Fibroblast of skin of right quadriceps (primary cell): ENCODE data around the gene PIK3R5.

Experiments
- DNase-seq: peaks from one replicate; pipeline ENCODE4 v3.0.0-alpha.2; 2013

PIK3R5 gene

DNA sequence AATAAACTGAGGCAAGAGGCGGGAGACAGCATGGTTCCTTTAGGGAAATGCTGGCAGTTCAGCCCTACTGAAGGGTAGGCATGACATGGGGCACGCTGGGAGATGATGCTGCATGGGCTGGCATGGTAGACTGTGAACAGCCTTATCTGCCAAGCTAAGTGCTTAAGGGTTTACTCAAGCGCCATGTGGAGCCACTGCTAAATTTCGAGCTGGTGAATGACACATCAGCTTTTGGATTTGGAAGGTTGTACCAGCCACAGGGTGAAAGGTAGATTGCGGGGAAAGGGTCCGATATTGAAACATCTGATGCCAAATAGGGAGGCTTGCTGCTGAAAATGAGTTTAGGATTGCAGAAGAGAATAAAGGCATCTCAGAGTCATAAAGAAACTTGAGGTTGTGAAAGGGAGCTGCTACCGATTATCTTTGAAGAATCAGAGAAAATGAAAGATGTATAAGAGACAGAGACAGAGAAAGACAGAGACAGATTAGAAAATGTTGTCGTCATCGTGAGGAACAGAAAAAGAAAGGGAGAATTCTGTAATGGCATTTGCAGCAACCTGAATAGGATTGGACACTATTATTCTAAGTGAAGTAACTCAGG is 16.3 kb downstream of the PIK3R5 start:
- DNase-seq: no peak

DNA sequence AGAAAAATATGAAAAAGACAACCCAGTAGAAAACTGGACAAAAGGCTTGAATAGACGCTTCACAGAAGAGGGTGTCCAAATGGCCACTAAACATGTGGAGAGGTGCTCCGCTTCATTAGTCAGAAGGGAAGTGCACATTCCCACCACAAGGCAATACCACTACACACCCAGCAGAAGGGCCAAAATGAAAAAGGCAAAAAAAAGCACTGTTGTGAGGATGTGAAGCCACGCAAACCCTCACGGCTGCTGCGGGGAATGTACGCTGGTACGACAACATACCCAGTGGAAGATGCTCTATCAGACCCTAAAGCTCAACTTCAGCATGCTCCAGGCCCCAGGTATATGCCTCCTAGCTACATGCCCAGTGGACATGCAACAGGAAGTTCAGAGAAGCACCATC is 17.0 kb downstream of the PIK3R5 start:
- DNase-seq: no peak

DNA sequence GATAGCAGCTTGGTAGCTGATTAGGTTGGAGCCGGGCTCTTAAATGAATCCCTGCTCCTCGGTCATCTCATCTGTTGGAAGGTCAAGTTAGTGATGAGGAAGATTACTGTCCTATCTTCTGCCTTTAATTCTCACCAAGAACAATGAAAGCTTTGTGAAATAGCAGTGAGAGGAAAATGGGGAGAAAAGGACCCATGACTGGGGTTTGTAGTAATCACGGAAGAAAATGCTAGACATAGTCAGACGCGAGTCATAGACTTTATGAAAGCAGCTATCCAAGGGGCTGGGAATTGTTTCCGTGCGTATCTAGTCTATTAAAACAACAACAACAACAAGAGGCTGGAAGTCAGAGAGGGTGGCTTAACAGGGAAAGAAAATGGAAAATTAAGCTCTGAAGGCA is 18.3 kb downstream of the PIK3R5 start:
- no peak for DNase-seq

DNA sequence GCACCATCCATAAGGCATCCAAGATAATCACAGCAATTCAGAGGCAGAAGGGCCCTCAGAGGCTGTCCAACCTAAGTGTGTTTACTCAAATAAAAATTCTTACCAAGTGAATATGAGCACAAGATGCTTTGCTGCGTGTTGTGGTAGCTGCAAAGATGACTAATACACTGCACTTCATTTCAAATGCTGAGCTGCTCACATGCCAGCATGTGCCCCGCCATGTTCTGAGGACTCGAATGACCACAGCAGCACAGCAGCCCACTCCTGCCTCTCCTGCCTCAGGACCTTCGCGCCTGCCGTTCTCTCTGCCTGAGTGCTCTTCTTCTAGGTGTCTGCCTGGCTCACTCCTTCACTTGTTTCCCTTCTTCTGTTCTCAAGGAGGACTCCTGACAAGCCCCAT is 19.0 kb downstream of the PIK3R5 start:
- DNase-seq: peak; percentile 25

DNA sequence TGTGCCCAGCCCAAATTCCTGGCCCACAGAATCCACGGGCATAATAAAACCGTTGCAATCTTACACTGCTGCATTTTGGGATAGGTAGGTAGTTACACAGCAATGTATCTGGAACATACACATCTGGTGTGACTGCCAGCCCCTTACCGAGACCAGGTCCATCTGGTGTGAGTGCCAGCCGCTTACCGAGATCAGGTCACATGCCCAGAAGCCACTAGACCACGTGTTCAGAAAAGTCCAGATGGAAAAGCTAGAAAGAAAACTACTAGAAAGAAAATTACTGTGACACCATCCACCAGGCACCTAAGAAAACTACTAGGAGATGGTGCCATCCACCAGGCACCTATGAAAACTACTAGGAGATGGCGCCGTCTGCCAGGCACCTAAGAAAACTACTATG is 19.4 kb downstream of the PIK3R5 start:
- DNase-seq: no peak

DNA sequence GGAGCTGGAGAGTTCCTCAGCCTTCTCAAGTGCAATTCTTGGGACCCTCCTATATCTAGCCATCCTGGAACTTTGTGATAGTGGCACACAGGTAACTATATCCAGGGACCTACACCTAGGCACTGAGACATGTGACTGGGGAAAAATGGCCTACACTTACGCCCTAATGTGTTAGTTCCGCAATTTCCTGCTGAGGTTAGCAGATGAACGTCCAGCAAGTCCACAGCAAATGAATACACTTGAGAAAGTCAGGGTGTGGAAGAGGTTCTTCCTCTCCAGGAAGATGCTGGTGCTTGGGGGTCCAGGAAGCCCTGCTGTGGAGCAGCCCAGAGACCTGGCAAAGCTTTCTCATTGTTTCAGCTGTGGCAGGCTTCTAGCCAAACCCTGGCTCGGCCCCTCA is 20.8 kb downstream of the PIK3R5 start:
- DNase-seq: no peak

DNA sequence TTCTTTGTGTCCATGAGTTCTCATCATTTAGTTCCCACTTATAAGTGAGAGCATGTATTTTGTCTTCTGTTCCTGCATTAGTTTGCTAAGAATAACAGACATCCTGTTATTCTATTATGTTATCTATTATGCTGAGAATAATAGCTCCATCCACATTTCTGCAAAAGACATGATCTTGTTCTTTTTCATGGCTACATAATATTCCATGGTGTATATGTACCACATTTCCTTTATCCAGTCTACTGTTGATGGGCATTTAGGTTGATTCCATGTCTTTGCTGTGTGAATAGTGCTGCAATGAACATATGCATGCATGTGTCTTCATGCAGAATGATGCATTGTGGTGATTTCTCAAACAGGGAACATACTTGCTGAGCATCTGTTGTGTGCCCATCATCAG is 21.4 kb downstream of the PIK3R5 start:
- DNase-seq: no peak

DNA sequence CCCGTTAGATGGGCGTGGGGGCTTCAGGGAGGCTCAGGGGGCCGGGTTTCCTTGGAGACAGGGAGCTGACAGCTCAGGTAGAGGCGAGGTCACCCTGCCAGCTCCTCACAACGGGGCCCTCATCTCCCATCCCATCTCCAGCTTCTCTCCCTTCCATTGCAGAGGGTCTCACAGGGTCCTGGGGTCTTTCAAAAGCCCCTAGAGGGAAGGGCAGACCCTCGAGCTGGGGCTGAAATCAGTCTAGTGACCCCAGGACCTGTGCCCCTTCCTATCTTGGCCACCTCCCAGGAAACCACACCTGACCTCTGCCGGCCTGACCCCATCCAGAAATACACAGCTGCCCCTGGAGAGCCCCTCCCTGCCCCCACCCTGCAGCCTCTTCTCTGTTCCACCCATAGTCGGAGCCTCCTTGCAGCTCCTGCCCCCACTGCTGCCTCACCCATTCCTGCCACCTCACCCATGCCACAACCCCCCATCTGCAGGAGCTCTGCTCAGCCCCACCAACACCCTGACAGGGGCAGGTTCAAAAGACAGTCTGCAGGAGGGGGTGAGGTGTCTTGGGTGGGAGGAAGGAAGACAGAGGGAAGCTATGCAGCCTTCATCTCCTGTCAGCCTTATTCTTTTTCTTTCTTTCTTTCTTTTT is 23.4 kb downstream of the PIK3R5 start:
- no peak for DNase-seq

DNA sequence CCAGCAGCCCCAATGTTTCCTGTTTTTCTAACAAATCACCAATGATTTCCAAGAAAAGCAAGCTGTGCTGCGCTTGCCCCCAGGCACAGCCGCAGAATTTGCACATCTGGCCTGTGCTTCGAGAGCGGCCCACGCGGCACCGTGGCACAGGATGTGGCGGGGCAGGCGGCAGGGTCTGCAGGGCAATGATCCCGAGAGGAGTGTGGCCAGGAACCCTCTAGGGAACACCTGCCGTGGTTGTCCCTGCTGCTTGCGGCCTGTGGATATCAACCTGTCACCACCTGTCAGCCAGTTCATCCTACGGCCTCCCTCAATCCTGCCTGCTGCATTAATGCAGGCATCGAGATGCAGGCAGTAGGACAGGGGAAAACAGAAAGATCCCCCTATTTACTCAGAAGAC is 24.0 kb downstream of the PIK3R5 start:
- no peak for DNase-seq

DNA sequence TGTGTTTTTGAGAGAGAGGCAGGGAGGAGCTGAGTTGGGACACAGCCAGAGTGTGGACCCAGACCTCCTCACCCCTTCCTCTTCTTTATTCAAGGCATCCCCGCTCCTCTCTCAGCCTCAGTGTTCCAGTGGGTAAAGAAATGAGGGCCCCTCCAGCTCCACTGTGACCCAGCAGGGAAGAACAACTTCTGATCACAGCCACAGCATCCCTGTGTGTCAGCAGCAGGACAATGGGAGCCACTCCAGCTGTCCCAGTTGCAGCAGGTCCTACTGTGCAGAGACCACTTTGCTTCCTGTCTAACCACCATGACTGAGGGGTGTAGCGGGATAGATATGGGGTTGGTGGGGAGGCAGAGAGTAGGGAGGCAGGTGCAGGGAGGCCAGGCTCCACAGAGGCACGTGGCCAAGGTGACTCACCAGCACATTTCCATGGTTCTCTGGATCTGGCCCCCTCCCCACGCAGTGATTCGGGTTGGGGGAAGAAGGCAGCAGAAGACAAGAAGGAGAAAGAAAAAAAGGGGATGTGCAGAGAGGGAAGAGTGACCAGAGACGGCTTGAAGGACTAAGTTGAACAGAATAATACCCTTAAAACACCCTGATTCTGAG is 24.5 kb downstream of the PIK3R5 start:
- DNase-seq: no peak

DNA sequence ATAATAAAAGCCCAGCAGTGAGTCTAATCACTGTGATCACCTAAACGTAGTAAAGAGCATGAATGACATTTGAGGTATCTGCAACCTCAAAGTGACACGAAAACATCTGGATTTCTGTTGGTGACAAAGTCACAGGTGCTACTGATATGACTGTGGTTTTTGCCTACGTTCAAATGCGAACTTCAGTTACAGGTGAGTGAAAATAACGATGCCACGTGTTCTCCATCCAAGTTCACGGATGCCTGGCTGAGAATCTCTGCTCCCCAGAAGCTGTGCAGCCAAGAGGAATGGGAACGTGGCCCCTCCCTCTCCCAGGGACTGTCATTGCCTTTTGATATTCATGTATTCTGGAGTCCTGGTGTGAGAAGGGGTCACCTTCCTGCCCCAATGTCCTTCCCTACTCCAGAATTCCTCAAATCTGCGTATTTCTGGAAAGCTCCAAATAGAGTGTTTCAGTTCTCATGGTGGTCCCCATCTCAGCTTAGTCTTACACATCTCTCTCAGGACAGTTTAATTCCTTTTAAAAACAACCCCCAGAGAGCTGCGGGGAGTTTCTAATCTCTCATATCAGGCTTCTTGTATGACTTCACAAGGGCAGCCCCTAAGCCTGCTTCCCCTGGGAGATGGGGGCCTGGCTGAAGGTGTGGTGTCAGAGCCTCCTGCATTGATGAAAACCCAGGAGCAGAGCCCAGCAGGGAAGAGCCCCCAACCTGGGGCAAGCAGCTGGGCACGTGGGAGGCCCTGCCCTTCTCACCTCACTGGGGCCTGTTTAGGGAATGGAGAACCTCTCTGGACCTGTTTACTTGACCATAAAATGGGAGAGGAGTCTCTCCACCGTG is 25.8 kb downstream of the PIK3R5 start:
- DNase-seq: no peak

DNA sequence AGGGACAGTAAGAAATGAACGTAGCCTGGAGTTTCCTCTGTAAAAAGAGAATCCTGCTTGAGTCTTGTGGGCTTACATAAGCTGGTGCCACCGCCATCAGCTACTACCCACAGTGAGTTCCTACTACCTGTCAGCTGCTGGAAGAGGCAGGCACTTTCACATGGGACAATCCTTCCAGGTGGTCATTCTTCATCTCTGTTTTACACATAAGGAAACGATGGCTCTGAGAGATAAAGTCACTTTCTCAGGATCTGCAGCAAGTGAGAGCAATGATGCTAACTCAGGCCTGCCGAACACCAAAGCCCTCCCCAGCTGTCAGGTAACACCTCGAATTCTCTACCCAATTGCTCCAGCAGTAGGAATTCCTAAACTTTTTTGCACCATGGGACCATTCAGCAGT is 26.6 kb downstream of the PIK3R5 start:
- no peak for DNase-seq

DNA sequence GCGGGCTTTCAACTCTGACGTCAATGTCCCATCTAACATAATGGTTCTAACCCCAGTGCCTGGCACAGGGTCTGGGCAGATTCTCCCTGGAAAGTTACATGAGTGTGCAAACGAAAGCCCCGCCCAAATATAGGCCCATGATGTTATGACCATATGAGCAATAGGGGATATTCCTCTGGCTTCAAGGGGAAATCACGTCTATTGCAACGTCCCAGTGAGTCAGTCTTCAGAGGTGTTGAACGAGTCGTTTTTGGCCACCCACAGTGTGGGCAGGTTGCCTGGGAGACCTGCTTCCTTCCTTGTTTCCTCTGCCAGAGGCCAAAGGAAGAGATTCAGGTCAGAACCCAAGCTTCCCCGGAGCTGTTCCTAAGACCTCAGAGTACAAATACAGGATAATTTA is 30.3 kb downstream of the PIK3R5 start:
- no peak for DNase-seq

DNA sequence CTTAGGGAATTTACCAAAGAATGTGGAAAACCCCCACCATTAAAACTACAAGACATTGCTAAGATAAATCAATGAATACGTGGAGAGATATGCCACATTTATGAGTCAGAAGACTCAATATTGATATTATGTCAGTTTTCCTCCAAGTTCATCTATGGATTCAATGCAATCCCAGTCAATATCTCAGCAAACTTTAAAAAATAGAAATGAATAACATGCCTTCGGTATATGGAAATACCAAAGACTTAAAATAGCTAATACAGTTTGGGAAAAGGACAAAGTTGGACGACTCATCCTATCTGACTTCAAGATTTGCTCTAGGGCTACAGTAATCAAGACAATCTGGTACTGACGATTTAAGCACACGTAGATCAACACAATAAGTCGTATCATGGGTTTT is 31.2 kb downstream of the PIK3R5 start:
- DNase-seq: no peak

DNA sequence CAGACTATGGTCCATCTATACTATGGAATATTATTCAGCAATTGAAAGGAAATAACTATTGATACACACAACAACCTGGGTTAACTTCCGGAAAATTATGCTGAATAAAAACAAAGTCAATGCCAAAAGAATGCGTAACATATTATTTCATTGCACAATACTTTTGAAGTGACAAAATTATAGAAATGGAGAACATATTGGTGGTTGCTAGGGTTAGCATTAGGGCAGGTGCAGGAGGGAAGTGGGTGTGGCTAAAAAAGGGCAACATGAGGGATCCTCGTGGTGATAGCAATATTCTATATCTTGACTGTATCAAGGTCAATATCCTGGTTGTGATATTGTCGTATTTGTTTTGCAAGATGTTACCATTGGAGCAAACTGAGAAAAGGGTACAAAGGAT is 34.9 kb downstream of the PIK3R5 start:
- DNase-seq: no peak

DNA sequence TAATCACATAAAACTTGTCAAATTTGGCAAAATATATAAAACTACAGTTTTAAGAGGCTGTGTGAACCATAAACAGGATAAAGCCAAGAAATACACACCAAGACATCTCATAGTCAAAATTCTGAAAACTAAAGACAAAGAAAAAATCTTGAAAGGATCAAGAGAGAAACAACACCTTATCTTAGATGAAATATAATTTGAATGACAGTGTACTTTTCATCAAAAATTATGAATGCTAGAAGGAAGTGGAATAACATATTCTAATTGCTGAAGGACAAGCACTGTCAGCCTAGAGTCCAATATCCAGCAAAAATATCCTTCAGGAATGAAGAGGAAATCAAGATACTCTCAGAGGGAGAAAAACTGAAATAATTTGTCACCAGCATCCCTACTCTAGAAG is 37.2 kb downstream of the PIK3R5 start:
- DNase-seq: no peak

DNA sequence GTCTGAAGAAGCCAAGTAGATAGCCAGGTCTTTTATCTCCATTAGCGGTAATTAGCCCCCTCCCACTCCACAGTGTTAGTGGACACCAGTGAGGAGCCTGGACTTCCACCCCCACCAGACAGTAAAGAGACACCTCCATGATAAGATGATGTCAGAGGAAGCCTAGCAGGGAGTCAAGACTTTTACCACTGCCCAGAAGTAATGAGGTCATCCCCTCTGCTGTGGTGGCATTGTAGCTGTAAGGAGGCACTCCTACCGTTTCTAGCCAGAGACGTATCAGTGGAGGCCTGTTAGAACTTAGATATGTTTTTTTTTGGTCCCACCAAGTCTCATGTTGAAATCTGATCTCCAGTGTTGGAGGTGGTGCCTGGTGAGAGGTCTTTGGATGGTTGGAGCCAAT is 38.1 kb downstream of the PIK3R5 start:
- DNase-seq: no peak

DNA sequence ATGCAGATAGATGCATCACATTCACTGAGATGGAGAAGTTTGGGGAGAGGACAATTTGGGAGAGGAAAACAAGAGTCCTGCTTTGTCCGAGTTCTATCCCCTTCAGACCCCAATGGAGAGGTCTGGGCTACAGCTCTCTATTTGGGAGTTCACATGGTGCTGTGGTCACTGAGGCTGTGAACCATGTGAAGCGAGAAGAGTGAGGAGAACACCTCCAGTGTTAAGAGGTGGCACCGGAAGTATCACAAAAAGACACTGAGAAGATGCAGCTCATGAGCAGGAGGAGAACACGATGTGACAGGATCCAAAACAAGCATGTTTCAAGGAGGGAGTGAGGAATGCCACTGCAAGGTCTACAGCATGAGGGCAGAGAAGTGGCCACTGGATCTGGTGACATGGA is 39.7 kb downstream of the PIK3R5 start:
- no peak for DNase-seq

DNA sequence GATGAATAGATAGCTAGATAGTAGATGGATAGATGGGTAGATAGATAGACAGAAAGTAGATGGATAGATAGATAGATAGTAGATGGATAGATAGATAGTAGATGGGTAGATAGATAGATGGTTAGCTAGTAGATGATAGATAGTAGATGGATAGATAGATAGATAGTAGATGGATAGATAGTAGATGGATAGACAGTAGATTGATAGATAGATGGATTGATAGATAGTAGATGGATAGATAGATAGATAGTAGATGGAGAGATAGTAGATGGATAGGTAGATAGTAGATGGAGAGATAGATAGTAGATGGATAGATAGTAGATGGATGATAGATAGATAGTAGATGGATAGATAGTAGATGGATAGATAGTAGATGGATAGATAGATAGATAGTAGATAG is 40.4 kb downstream of the PIK3R5 start:
- no peak for DNase-seq

DNA sequence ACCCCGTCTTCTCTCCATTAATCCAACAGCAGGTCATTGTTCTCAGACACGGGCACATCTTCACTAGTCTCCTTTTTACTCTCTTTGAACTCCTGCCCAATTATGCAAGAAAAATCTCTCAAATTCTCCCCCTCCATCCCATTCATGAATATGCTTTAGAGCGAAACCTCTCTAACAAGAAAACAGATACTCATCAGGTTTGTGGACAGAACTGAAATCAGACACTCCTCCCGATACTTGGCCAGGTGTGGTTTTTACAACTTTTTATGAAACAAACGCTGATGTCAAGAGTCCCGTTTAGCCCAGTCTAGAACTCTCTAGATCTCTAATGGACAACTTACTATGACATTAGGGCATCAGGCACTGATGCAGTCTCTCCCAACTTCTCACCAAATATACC is 40.9 kb downstream of the PIK3R5 start:
- DNase-seq: no peak

DNA sequence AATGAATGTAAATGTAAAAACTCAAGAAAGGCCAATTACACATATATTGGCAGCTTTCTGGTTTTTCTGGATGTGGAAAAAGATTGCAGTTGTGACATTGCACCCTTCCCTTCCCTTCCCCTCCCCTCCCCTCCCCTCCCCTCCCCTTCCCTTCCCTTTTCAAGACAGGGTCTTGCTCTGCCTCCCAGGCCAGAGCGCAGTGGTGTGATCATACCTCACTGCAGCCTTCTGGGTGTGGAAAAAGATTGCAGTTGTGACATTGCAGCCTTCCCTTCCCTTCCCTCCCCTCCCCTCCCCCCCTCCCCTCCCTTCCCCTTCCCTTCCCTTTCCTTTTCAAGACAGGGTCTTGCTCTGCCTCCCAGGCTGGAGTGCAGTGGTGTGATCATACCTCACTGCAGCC is 41.7 kb downstream of the PIK3R5 start:
- DNase-seq: no peak

DNA sequence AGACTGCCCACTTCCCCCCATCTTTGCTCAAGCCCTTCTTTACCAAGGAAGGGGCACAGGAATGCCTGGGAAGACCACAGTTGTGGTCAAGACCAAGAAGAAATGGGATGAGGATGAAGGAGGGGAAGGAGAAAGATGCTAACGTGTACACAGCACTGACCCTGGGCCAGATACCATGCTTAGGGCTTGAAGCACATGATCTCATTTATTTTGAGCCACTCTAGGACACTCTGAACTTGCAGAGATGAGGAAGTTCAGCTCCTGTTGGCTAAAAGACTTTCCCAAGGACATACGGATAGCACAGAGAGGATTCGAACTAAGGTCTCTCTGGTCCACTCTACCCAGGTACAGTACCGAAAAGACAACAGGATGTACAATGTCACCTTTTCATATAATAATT is 42.6 kb downstream of the PIK3R5 start:
- no peak for DNase-seq

DNA sequence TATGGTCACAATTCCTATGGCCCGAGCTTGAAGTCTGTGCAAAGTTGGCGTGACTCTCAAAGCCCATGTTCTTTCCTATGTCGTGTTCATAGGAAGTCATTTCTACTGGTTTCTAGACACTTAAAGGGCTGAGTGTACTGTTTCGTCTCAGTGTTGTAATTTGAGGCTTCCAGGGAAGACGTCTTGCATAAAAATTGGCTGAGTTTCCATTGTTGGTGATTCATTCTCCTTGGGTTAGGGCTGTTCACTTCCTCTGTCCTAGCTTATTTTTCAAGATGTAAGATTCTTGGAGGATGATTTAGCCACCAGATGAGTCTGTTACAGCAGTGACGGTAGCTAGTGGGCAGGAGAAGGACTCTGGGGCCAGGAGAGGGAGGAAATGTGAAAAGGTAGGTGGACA is 43.1 kb downstream of the PIK3R5 start:
- DNase-seq: peak; percentile 96

DNA sequence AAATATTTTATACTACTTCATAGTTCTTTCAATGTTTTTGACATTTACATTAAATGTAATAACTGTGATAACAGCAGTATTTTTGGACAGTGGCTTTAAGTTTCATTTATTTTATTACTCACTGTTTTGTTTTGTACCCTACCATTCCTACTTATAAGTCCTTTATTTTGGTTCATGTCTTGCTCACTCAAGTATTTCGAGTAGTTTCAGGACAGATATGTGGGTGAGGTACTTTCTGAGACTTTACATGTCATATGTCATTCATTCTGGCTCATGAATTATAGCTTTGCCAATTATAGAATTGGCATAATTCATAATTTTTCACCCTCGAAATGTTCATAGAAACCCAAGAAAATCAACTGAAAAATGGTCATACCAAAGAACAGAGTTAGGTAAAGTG is 44.4 kb downstream of the PIK3R5 start:
- DNase-seq: no peak
